HEK293 (cell line): ENCODE measurements around the gene C19orf33.

Experiments used
- BCL6B ChIP-seq: fragments of 450-650 bp; formaldehyde crosslinking; IDR thresholded peaks from 2 replicates; pipeline ENCODE4 v1.5.1; 2017; ENCODE audit warnings: missing biosample characterization, missing genetic modification characterization
- CTCF ChIP-seq: fragments of 450-650 bp; formaldehyde crosslinking; IDR thresholded peaks from 2 replicates; pipeline ENCODE4 v1.5.1; 2016; ENCODE audit warnings: missing biosample characterization, missing genetic modification characterization
- GLIS2 ChIP-seq: fragments of 450-650 bp; formaldehyde crosslinking; IDR thresholded peaks from 2 replicates; pipeline ENCODE4 v1.5.1; 2016; ENCODE audit warnings: missing biosample characterization, missing genetic modification characterization
- HOXD13 ChIP-seq: sonication (generic); formaldehyde crosslinking; IDR thresholded peaks from 2 replicates; pipeline ENCODE4 v1.8.0; 2022; ENCODE audit warnings: missing genetic modification reagents, borderline replicate concordance
- KLF10 ChIP-seq: fragments of 450-650 bp; IDR thresholded peaks from 2 replicates; pipeline ENCODE4 v1.5.1; 2018; ENCODE audit warnings: missing biosample characterization, mild to moderate bottlenecking, missing genetic modification characterization
- KLF17 ChIP-seq: fragments of 450-650 bp; formaldehyde crosslinking; IDR thresholded peaks from 2 replicates; pipeline ENCODE4 v1.5.1; 2016; ENCODE audit warnings: missing biosample characterization, missing genetic modification characterization
- ZBTB20 ChIP-seq: fragments of 450-650 bp; formaldehyde crosslinking; IDR thresholded peaks from 2 replicates; pipeline ENCODE4 v1.5.1; 2016; ENCODE audit warnings: missing biosample characterization, missing genetic modification characterization
- ZFP3 ChIP-seq: fragments of 450-650 bp; formaldehyde crosslinking; IDR thresholded peaks from 2 replicates; pipeline ENCODE4 v1.5.1; 2016; ENCODE audit warnings: low read depth, missing biosample characterization, missing genetic modification characterization
- ZNF157 ChIP-seq: fragments of 450-650 bp; formaldehyde crosslinking; IDR thresholded peaks from 2 replicates; pipeline ENCODE4 v1.5.1; 2016; ENCODE audit warnings: missing biosample characterization, missing genetic modification characterization
- ZNF18 ChIP-seq: fragments of 450-650 bp; formaldehyde crosslinking; IDR thresholded peaks from 2 replicates; pipeline ENCODE4 v1.5.1; 2016; ENCODE audit warnings: missing biosample characterization, missing genetic modification characterization
- ZNF23 ChIP-seq: fragments of 450-650 bp; formaldehyde crosslinking; IDR thresholded peaks from 2 replicates; pipeline ENCODE4 v1.5.1; 2016; ENCODE audit warnings: missing biosample characterization, missing genetic modification characterization, borderline replicate concordance
- ZNF26 ChIP-seq: fragments of 450-650 bp; formaldehyde crosslinking; IDR thresholded peaks from 2 replicates; pipeline ENCODE4 v1.5.1; 2016; ENCODE audit warnings: missing biosample characterization, missing genetic modification characterization
- ZNF335 ChIP-seq: fragments of 450-650 bp; formaldehyde crosslinking; conservative IDR thresholded peaks from 2 replicates; pipeline ENCODE4 v1.5.1; 2016; ENCODE audit warnings: missing biosample characterization, missing genetic modification characterization
- ZNF362 ChIP-seq: fragments of 450-650 bp; formaldehyde crosslinking; IDR thresholded peaks from 2 replicates; pipeline ENCODE4 v1.5.1; 2016; ENCODE audit warnings: missing biosample characterization, missing genetic modification characterization
- ZNF423 ChIP-seq: fragments of 450-650 bp; formaldehyde crosslinking; IDR thresholded peaks from 2 replicates; pipeline ENCODE4 v1.5.1; 2016; ENCODE audit warnings: missing biosample characterization, missing genetic modification characterization
- ZNF433 ChIP-seq: fragments of 450-650 bp; formaldehyde crosslinking; IDR thresholded peaks from 2 replicates; pipeline ENCODE4 v1.5.1; 2016; ENCODE audit warnings: missing biosample characterization, missing genetic modification characterization, low read depth
- ZNF473 ChIP-seq: fragments of 450-650 bp; formaldehyde crosslinking; IDR thresholded peaks from 2 replicates; pipeline ENCODE4 v1.5.1; 2017; ENCODE audit warnings: missing biosample characterization, missing genetic modification characterization
- ZNF549 ChIP-seq: fragments of 450-650 bp; IDR thresholded peaks from 2 replicates; pipeline ENCODE4 v1.5.1; 2018; ENCODE audit warnings: missing biosample characterization, missing genetic modification characterization, mild to moderate bottlenecking, inconsistent platforms, moderate library complexity
- ZNF555 ChIP-seq: fragments of 450-650 bp; formaldehyde crosslinking; conservative IDR thresholded peaks from 2 replicates; pipeline ENCODE4 v1.5.1; 2017; ENCODE audit warnings: missing biosample characterization, mild to moderate bottlenecking, missing genetic modification characterization, inconsistent platforms
- ZNF610 ChIP-seq: fragments of 450-650 bp; formaldehyde crosslinking; IDR thresholded peaks from 2 replicates; pipeline ENCODE4 v1.5.1; 2016; ENCODE audit warnings: missing biosample characterization, missing genetic modification characterization, borderline replicate concordance
- ZNF843 ChIP-seq: fragments of 450-650 bp; formaldehyde crosslinking; IDR thresholded peaks from 2 replicates; pipeline ENCODE4 v1.5.1; 2016; ENCODE audit warnings: missing biosample characterization, missing genetic modification characterization
- ZSCAN18 ChIP-seq: fragments of 450-650 bp; formaldehyde crosslinking; IDR thresholded peaks from 2 replicates; pipeline ENCODE4 v1.5.1; 2016; ENCODE audit warnings: missing biosample characterization, missing genetic modification characterization
- ZSCAN4 ChIP-seq: fragments of 450-650 bp; formaldehyde crosslinking; IDR thresholded peaks from 2 replicates; pipeline ENCODE4 v1.5.1; 2017; ENCODE audit warnings: missing biosample characterization, missing genetic modification characterization
- ZSCAN5A ChIP-seq: fragments of 450-650 bp; formaldehyde crosslinking; IDR thresholded peaks from 2 replicates; pipeline ENCODE4 v1.5.1; 2016; ENCODE audit warnings: missing biosample characterization, missing genetic modification characterization

C19orf33 gene

GRCh38 chr19:38335949-38336637 lies 32.0 kb downstream of the C19orf33 start (continued):
- 0 out of 2 replicates have a peak, but pooled peaks have one; percentile 59 for TF ChIP-seq ZSCAN5A (tag by site-specific recombination)
- peak; percentile 99 for TF ChIP-seq ZNF335
- no peak for TF ChIP-seq ZNF362 (tag by site-specific recombination)
- peak; percentile 91 for TF ChIP-seq ZSCAN18
- peak; percentile 74; the same call in 1 of the 2 replicates for TF ChIP-seq KLF17 (tag by site-specific recombination)
- TF ChIP-seq ZNF18 (tag by site-specific recombination), result no peak
- TF ChIP-seq KLF10 (tag by site-specific recombination), result peak; percentile 98
- TF ChIP-seq ZNF157 (tag by site-specific recombination), result peak; percentile 66; the same call in 1 of the 2 replicates
- TF ChIP-seq HOXD13, result no peak
- TF ChIP-seq ZNF23 (tag by site-specific recombination), result no peak
- no peak for TF ChIP-seq ZNF423 (tag by site-specific recombination)
- peak; percentile 98 for TF ChIP-seq ZBTB20 (tag by site-specific recombination)
- TF ChIP-seq ZNF549, result no peak
- no peak for TF ChIP-seq ZNF610 (tag by site-specific recombination)
- TF ChIP-seq ZNF473 (tag by site-specific recombination), result no peak
- no peak for TF ChIP-seq ZFP3
- TF ChIP-seq ZNF555 (tag by site-specific recombination), result no peak
- no peak for TF ChIP-seq ZNF26 (tag by site-specific recombination)
- no peak for TF ChIP-seq ZNF433 (tag by site-specific recombination)
- TF ChIP-seq ZNF843, result peak; percentile 55; the same call in 1 of the 2 replicates
- no peak for TF ChIP-seq GLIS2
- 0 out of 2 replicates have a peak, but pooled peaks have one; percentile 48 for TF ChIP-seq ZSCAN4
- no peak for TF ChIP-seq CTCF (tag by site-specific recombination)
- no peak for TF ChIP-seq BCL6B (tag by site-specific recombination)
